Effector memory CD4-positive, alpha-beta T cell (primary cell): ENCODE measurements around the gene FASN.
A peak's percentile ranks its signal among the peaks of the same experiment; 100 is the strongest.

Experiments
- DNase-seq, 3 donors: peaks; one replicate each; pipeline ENCODE4 v3.0.0-alpha.2; 2020
- H3K27ac ChIP-seq: 2 replicates; pipeline ENCODE4 v1.7.0; 2013; ENCODE audit warnings: mild to moderate bottlenecking, low read length, moderate library complexity; ENCODE audit not compliant: insufficient read depth, poor library complexity, severe bottlenecking
- H3K27me3 ChIP-seq: replicated peaks from 2 replicates; pipeline ENCODE4 v1.7.0; 2013; ENCODE audit warnings: mild to moderate bottlenecking, low read length; ENCODE audit not compliant: insufficient read depth, control insufficient read depth, poor library complexity, severe bottlenecking
- H3K36me3 ChIP-seq: 2 replicates; pipeline ENCODE4 v1.7.0; 2013; ENCODE audit warnings: mild to moderate bottlenecking, low read length, moderate library complexity; ENCODE audit not compliant: control insufficient read depth, insufficient read depth
- H3K4me1 ChIP-seq: 2 replicates; pipeline ENCODE4 v1.7.0; 2013; ENCODE audit warnings: low read length, mild to moderate bottlenecking; ENCODE audit not compliant: control insufficient read depth, insufficient read depth, poor library complexity, severe bottlenecking
- H3K4me3 ChIP-seq: 2 replicates; pipeline ENCODE4 v1.7.0; 2013; ENCODE audit warnings: low read length, low read depth, mild to moderate bottlenecking; ENCODE audit not compliant: insufficient read depth, poor library complexity, severe bottlenecking
- H3K9me3 ChIP-seq: 2 replicates; pipeline ENCODE4 v1.7.0; 2013; ENCODE audit warnings: mild to moderate bottlenecking, low read length, moderate library complexity; ENCODE audit not compliant: control insufficient read depth

FASN gene

GRCh38 chr17:82128287-82128686 lies 30.3 kb upstream of the FASN start:
- Histone ChIP-seq H3K36me3 (no peaks in the 10 kb centered on the region), H3K9me3 (no peaks in the 10 kb centered on the region), H3K4me3 (no peak overlapping the region), H3K4me1 (peaks cover 43% of the 10 kb centered on the region), H3K27ac (peak overlapping the region; percentile 82), H3K27me3 (no peaks in the 10 kb centered on the region)
- no peak for DNase-seq

GRCh38 chr17:82127704-82128103 lies 29.7 kb upstream of the FASN start:
- H3K36me3 ChIP-seq: no peaks in the 10 kb centered on the region
- H3K4me3 ChIP-seq: peak overlapping the region; percentile 18
- peak overlapping the region; percentile 82 for H3K27ac ChIP-seq
- H3K27me3 ChIP-seq: no peaks in the 10 kb centered on the region
- H3K9me3 ChIP-seq: no peaks in the 10 kb centered on the region
- DNase-seq: peak in 1 of 3 donors; percentile 21
- peaks cover 43% of the 10 kb centered on the region for H3K4me1 ChIP-seq

- Histone ChIP-seq H3K36me3 (no peaks in the 10 kb centered on the region), H3K9me3 (no peaks in the 10 kb centered on the region), H3K4me3 (peak overlapping the region; percentile 18), H3K27me3 (no peaks in the 10 kb centered on the region), H3K27ac (peak overlapping the region; percentile 82), H3K4me1 (peaks cover 45% of the 10 kb centered on the region)
- DNase-seq: no peak
Measured at GRCh38 chr17:82127315-82127595, 29.2 kb upstream of the FASN start.

GRCh38 chr17:82126556-82127314 lies 28.7 kb upstream of the FASN start:
- H3K4me1 ChIP-seq: peaks cover 47% of the 10 kb centered on the region
- H3K27me3 ChIP-seq: no peaks in the 10 kb centered on the region
- H3K9me3 ChIP-seq: no peaks in the 10 kb centered on the region
- peak overlapping the region; percentile 82 for H3K27ac ChIP-seq
- no peaks in the 10 kb centered on the region for H3K36me3 ChIP-seq
- peak overlapping the region; percentile 18 for H3K4me3 ChIP-seq
- DNase-seq: peak; percentile 70 to 91 (median 83)

- Histone ChIP-seq H3K27ac (no peak overlapping the region), H3K9me3 (no peaks in the 10 kb centered on the region), H3K4me3 (no peak overlapping the region), H3K27me3 (no peaks in the 10 kb centered on the region), H3K36me3 (no peaks in the 10 kb centered on the region), H3K4me1 (peaks cover 44% of the 10 kb centered on the region)
- DNase-seq: no peak
Measured at GRCh38 chr17:82124101-82124500, 26.1 kb upstream of the FASN start.

GRCh38 chr17:82121660-82122629 lies 23.9 kb upstream of the FASN start:
- Histone ChIP-seq H3K4me1 (peaks cover 24% of the 10 kb centered on the region), H3K27me3 (no peaks in the 10 kb centered on the region), H3K4me3 (no peak overlapping the region), H3K36me3 (no peaks in the 10 kb centered on the region), H3K9me3 (no peaks in the 10 kb centered on the region), H3K27ac (no peak overlapping the region)
- no peak for DNase-seq

GRCh38 chr17:82121246-82121645 lies 23.2 kb upstream of the FASN start:
- Histone ChIP-seq H3K4me3 (no peak overlapping the region), H3K27ac (no peak overlapping the region), H3K27me3 (no peaks in the 10 kb centered on the region), H3K4me1 (peaks cover 23% of the 10 kb centered on the region), H3K36me3 (no peaks in the 10 kb centered on the region), H3K9me3 (no peaks in the 10 kb centered on the region)
- no peak for DNase-seq

- Histone ChIP-seq H3K36me3 (no peaks in the 10 kb centered on the region), H3K9me3 (no peaks in the 10 kb centered on the region), H3K27ac (no peak overlapping the region), H3K4me1 (peaks cover 13% of the 10 kb centered on the region), H3K4me3 (no peak overlapping the region), H3K27me3 (no peaks in the 10 kb centered on the region)
- DNase-seq: no peak
Measured at GRCh38 chr17:82120148-82120547, 22.1 kb upstream of the FASN start.

- no peak overlapping the region for H3K27ac ChIP-seq
- H3K36me3 ChIP-seq: no peaks in the 10 kb centered on the region
- H3K4me3 ChIP-seq: no peak overlapping the region
- no peaks in the 10 kb centered on the region for H3K27me3 ChIP-seq
- no peak for DNase-seq
- H3K9me3 ChIP-seq: no peaks in the 10 kb centered on the region
- peaks cover 5% of the 10 kb centered on the region for H3K4me1 ChIP-seq
Measured at GRCh38 chr17:82118815-82119380, 20.9 kb upstream of the FASN start.
